Activated CD4-positive, alpha-beta T cell treated with anti-CD3 and anti-CD28 coated beads, Interleukin-2, amount 10 ng/mL, durations not matched to agents 7 days and 5 days (primary cell): ENCODE data around the gene ERC2. TPM values are rescaled to one million over a fixed set of nuclear protein-coding genes. Genes with fewer than 3 reads are reported as not detected.
A peak's percentile ranks its signal among the peaks of the same experiment; 100 is the strongest.

Source experiments
- CTCF ChIA-PET: fragments of 350-600 bp; sonication (Branson Sonifier 250); formaldehyde crosslinking; loops from one replicate; lab custom pipeline; 2021; ENCODE audit warnings: antibody characterized with exemption; lab: Charles Lee
- POLR2A ChIA-PET: fragments of 350-600 bp; sonication (Branson Sonifier 250); formaldehyde crosslinking; loops from one replicate; lab custom pipeline; 2021; ENCODE audit warnings: antibody characterized with exemption; lab: Charles Lee
- DNase-seq: peaks from one replicate; pipeline ENCODE4 v3.0.0-alpha.2; 2020
- H3K27ac Mint-ChIP-seq: one replicate; pipeline ENCODE4 v1.8.0; 2021; ENCODE audit warnings: mild to moderate bottlenecking, moderate library complexity, mixed read lengths
- H3K27me3 Mint-ChIP-seq: one replicate; pipeline ENCODE4 v1.8.0; 2021; ENCODE audit warnings: mixed read lengths
- H3K36me3 Mint-ChIP-seq: one replicate; pipeline ENCODE4 v1.8.0; 2021; ENCODE audit warnings: low read depth, mixed read lengths
- H3K4me1 Mint-ChIP-seq: one replicate; pipeline ENCODE4 v1.8.0; 2021; ENCODE audit warnings: mixed read lengths
- H3K4me3 Mint-ChIP-seq: one replicate; pipeline ENCODE4 v1.8.0; 2021; ENCODE audit warnings: mild to moderate bottlenecking, moderate library complexity, mixed read lengths
- H3K9me3 Mint-ChIP-seq: one replicate; pipeline ENCODE4 v1.8.0; 2021; ENCODE audit warnings: mixed read lengths
- total RNA-seq, 2 experiments: library from RNA; stranded (reverse); gene quantifications; one replicate each; pipeline ENCODE4 v1.2.3, GENCODE V29; 2021

Gene ERC2
- total RNA-seq, 2 experiments from 2014 or later = not detected

- Mint-ChIP-seq H3K36me3 (no peaks in the 10 kb centered on the region), H3K27me3 (no peaks in the 10 kb centered on the region), H3K4me1 (no peaks in the 10 kb centered on the region), H3K9me3 (no peaks in the 10 kb centered on the region), H3K4me3 (no peak overlapping the region), H3K27ac (no peak overlapping the region)
- POLR2A ChIA-PET = interaction anchor here (0.6 kb wide), 1 partner anchor 11 kb away, joined by 4 read pairs; no protein-coding TSS in a partner anchor
- CTCF ChIA-PET = no interaction called here
- DNase-seq = no peak
Measured at GRCh38 chr3:55645422-55645821, 822.8 kb downstream of the ERC2 start.

GRCh38 chr3:55643283-55643682, 825.0 kb downstream of the ERC2 start:
- no peaks in the 10 kb centered on the region for H3K36me3 Mint-ChIP-seq
- no peaks in the 10 kb centered on the region for H3K9me3 Mint-ChIP-seq
- H3K27me3 Mint-ChIP-seq = no peaks in the 10 kb centered on the region
- H3K4me1 Mint-ChIP-seq = peaks cover 11% of the 10 kb centered on the region
- ChIA-PET CTCF (no interaction called here), POLR2A (no interaction called here)
- no peak for DNase-seq
- H3K27ac Mint-ChIP-seq = no peak overlapping the region
- H3K4me3 Mint-ChIP-seq = no peak overlapping the region

- Mint-ChIP-seq H3K27me3 (no peaks in the 10 kb centered on the region), H3K36me3 (no peaks in the 10 kb centered on the region), H3K27ac (no peak overlapping the region), H3K4me1 (peaks cover 11% of the 10 kb centered on the region), H3K9me3 (no peaks in the 10 kb centered on the region), H3K4me3 (no peak overlapping the region)
- DNase-seq = no peak
- ChIA-PET CTCF (no interaction called here), POLR2A (no interaction called here)
Measured at GRCh38 chr3:55641964-55642363, 826.3 kb downstream of the ERC2 start.

GRCh38 chr3:55639896-55640765, 828.1 kb downstream of the ERC2 start:
- Mint-ChIP-seq H3K27me3 (no peaks in the 10 kb centered on the region), H3K27ac (peak overlapping the region; percentile 65), H3K36me3 (no peaks in the 10 kb centered on the region), H3K4me1 (peaks cover 11% of the 10 kb centered on the region), H3K9me3 (no peaks in the 10 kb centered on the region), H3K4me3 (no peak overlapping the region)
- ChIA-PET POLR2A (no interaction called here), CTCF (interaction anchor here (0.5 to 0.6 kb wide), 2 partner anchors 22 to 51 kb away, joined by 3 to 4 read pairs; no protein-coding TSS in a partner anchor)
- DNase-seq = peak; percentile 6

GRCh38 chr3:55639143-55639542, 829.1 kb downstream of the ERC2 start:
- POLR2A ChIA-PET = no interaction called here
- no peak for DNase-seq
- CTCF ChIA-PET = no interaction called here
- Mint-ChIP-seq H3K4me1 (peaks cover 11% of the 10 kb centered on the region), H3K36me3 (no peaks in the 10 kb centered on the region), H3K9me3 (no peaks in the 10 kb centered on the region), H3K27me3 (no peaks in the 10 kb centered on the region), H3K27ac (no peak overlapping the region), H3K4me3 (no peak overlapping the region)

- Mint-ChIP-seq H3K27me3 (no peaks in the 10 kb centered on the region), H3K27ac (no peak overlapping the region), H3K9me3 (no peaks in the 10 kb centered on the region), H3K4me3 (no peak overlapping the region), H3K4me1 (peaks cover 11% of the 10 kb centered on the region), H3K36me3 (no peaks in the 10 kb centered on the region)
- DNase-seq = no peak
- CTCF ChIA-PET = no interaction called here
- POLR2A ChIA-PET = no interaction called here
Measured at GRCh38 chr3:55637906-55638638, 830.2 kb downstream of the ERC2 start.

- Mint-ChIP-seq H3K36me3 (no peaks in the 10 kb centered on the region), H3K4me1 (peaks cover 11% of the 10 kb centered on the region), H3K9me3 (no peaks in the 10 kb centered on the region), H3K27me3 (no peaks in the 10 kb centered on the region), H3K27ac (no peak overlapping the region), H3K4me3 (no peak overlapping the region)
- no peak for DNase-seq
- CTCF ChIA-PET = no interaction called here
- POLR2A ChIA-PET = no interaction called here
Measured at GRCh38 chr3:55636300-55637195, 831.7 kb downstream of the ERC2 start.

GRCh38 chr3:55634345-55634744, 833.9 kb downstream of the ERC2 start:
- no peak overlapping the region for H3K4me3 Mint-ChIP-seq
- no peaks in the 10 kb centered on the region for H3K27me3 Mint-ChIP-seq
- no peaks in the 10 kb centered on the region for H3K9me3 Mint-ChIP-seq
- no peak overlapping the region for H3K27ac Mint-ChIP-seq
- H3K4me1 Mint-ChIP-seq = peaks cover 3% of the 10 kb centered on the region
- ChIA-PET CTCF (interaction anchor here (0.6 kb wide), 1 partner anchor 549 kb away, joined by 6 read pairs; no protein-coding TSS in a partner anchor), POLR2A (interaction anchor here (0.6 kb wide), 1 partner anchor 11 kb away, joined by 4 read pairs; no protein-coding TSS in a partner anchor)
- DNase-seq = no peak
- H3K36me3 Mint-ChIP-seq = no peaks in the 10 kb centered on the region

- DNase-seq = no peak
- no peaks in the 10 kb centered on the region for H3K36me3 Mint-ChIP-seq
- no peaks in the 10 kb centered on the region for H3K4me1 Mint-ChIP-seq
- POLR2A ChIA-PET = no interaction called here
- H3K4me3 Mint-ChIP-seq = no peak overlapping the region
- no peaks in the 10 kb centered on the region for H3K27me3 Mint-ChIP-seq
- no peaks in the 10 kb centered on the region for H3K9me3 Mint-ChIP-seq
- CTCF ChIA-PET = no interaction called here
- no peak overlapping the region for H3K27ac Mint-ChIP-seq
Measured at GRCh38 chr3:55633333-55633732, 834.9 kb downstream of the ERC2 start.

- no peak overlapping the region for H3K4me3 Mint-ChIP-seq
- H3K36me3 Mint-ChIP-seq = no peaks in the 10 kb centered on the region
- ChIA-PET POLR2A (no interaction called here), CTCF (no interaction called here)
- H3K4me1 Mint-ChIP-seq = no peaks in the 10 kb centered on the region
- no peaks in the 10 kb centered on the region for H3K9me3 Mint-ChIP-seq
- no peaks in the 10 kb centered on the region for H3K27me3 Mint-ChIP-seq
- H3K27ac Mint-ChIP-seq = no peak overlapping the region
- no peak for DNase-seq
Measured at GRCh38 chr3:55631766-55632331, 836.4 kb downstream of the ERC2 start.

GRCh38 chr3:55630921-55631299, 837.4 kb downstream of the ERC2 start:
- no peak overlapping the region for H3K4me3 Mint-ChIP-seq
- CTCF ChIA-PET = interaction anchor here (0.5 kb wide), 1 partner anchor 53 kb away, joined by 4 read pairs; no protein-coding TSS in a partner anchor
- no peaks in the 10 kb centered on the region for H3K4me1 Mint-ChIP-seq

GRCh38 chr3:55630280-55630920, 837.9 kb downstream of the ERC2 start:
- no peaks in the 10 kb centered on the region for H3K36me3 Mint-ChIP-seq
- H3K9me3 Mint-ChIP-seq = no peaks in the 10 kb centered on the region
- H3K27ac Mint-ChIP-seq = no peak overlapping the region
- no peaks in the 10 kb centered on the region for H3K27me3 Mint-ChIP-seq
- H3K4me3 Mint-ChIP-seq = no peak overlapping the region
- DNase-seq = no peak
- H3K4me1 Mint-ChIP-seq = no peaks in the 10 kb centered on the region
- CTCF ChIA-PET = no interaction called here
- POLR2A ChIA-PET = no interaction called here

More at GRCh38 chr3:55630921-55631299, 837.4 kb downstream of the ERC2 start:
- H3K27ac Mint-ChIP-seq = no peak overlapping the region
- H3K27me3 Mint-ChIP-seq = no peaks in the 10 kb centered on the region
- DNase-seq = no peak
- H3K36me3 Mint-ChIP-seq = no peaks in the 10 kb centered on the region
- H3K9me3 Mint-ChIP-seq = no peaks in the 10 kb centered on the region
- POLR2A ChIA-PET = no interaction called here
